Endodermal cell (in vitro differentiated cells): ENCODE measurements around the gene TST. TPM values are rescaled to one million over a fixed set of nuclear protein-coding genes. Genes with fewer than 3 reads are reported as not detected.

ENCODE experiments used
- DNase-seq: peaks from one replicate; pipeline ENCODE4 v3.0.0-alpha.2; 2017
- H3K27ac ChIP-seq: 2 replicates; pipeline ENCODE4 v1.5.1; 2013; ENCODE audit warnings: mild to moderate bottlenecking, low read depth, low read length, moderate library complexity
- H3K27me3 ChIP-seq: 2 replicates; pipeline ENCODE4 v1.6.1; 2013; ENCODE audit warnings: mild to moderate bottlenecking, low read length, moderate library complexity; ENCODE audit not compliant: insufficient read depth, control insufficient read depth, poor library complexity, severe bottlenecking
- H3K36me3 ChIP-seq: 2 replicates; pipeline ENCODE4 v1.7.0; 2013; ENCODE audit warnings: mild to moderate bottlenecking, low read length, moderate library complexity; ENCODE audit not compliant: control insufficient read depth, insufficient read depth
- H3K4me1 ChIP-seq: one replicate; pipeline ENCODE4 v1.7.0; 2013; ENCODE audit warnings: low read length; ENCODE audit not compliant: control insufficient read depth, insufficient read depth
- H3K4me3 ChIP-seq: 2 replicates; pipeline ENCODE4 v1.5.1; 2013; ENCODE audit warnings: mild to moderate bottlenecking, low read length, moderate library complexity
- H3K9ac ChIP-seq: 2 replicates; pipeline ENCODE4 v1.6.1; 2013; ENCODE audit warnings: mild to moderate bottlenecking, low read length, moderate library complexity; ENCODE audit not compliant: poor library complexity, severe bottlenecking; ENCODE audit errors: extremely low read depth
- H3K9me3 ChIP-seq: 2 replicates; pipeline ENCODE4 v1.6.1; 2013; ENCODE audit warnings: mild to moderate bottlenecking, low read length, moderate library complexity; ENCODE audit not compliant: control insufficient read depth
- H3K27ac Mint-ChIP-seq: 2 replicates; pipeline ENCODE4 v1.8.0; 2020; ENCODE audit warnings: mixed read lengths
- H3K27me3 Mint-ChIP-seq: 2 replicates; pipeline ENCODE4 v1.8.0; 2021; ENCODE audit warnings: mild to moderate bottlenecking, mixed read lengths; ENCODE audit not compliant: insufficient read depth
- H3K36me3 Mint-ChIP-seq: 2 replicates; pipeline ENCODE4 v1.8.0; 2020; ENCODE audit warnings: low read depth, mixed read lengths
- H3K4me1 Mint-ChIP-seq: 2 replicates; pipeline ENCODE4 v1.8.0; 2020; ENCODE audit warnings: mixed read lengths
- H3K4me3 Mint-ChIP-seq: 2 replicates; pipeline ENCODE4 v1.8.0; 2020; ENCODE audit warnings: mild to moderate bottlenecking, moderate library complexity, mixed read lengths
- H3K9me3 Mint-ChIP-seq: 2 replicates; pipeline ENCODE4 v1.8.0; 2020; ENCODE audit warnings: mild to moderate bottlenecking, mixed read lengths
- WGBS, 2 experiments: methylation state at CpG; one replicate each; pipeline versions ENCODE4 v1.1.5 to v1.1.7; 2013; ENCODE audit warnings: missing lambda C conversion rate in 2 of 2, mixed read lengths in 1 of 2; ENCODE audit not compliant: insufficient coverage in 1 of 2, insufficient read length in 1 of 2; 5-methylcytosine and 5-hydroxymethylcytosine counted together
- total RNA-seq, 2 donors: library from RNA; stranded (reverse); fragmentation: NEBNext Ultra II Directional in 1 of 2; extraction: Animal tissue kit (Norgen Biotek cat#: 25700) in 1 of 2; gene quantifications; 2 replicates in 1 of 2; 3 replicates in 1 of 2; pipeline ENCODE4 v1.2.1, GENCODE V29; 2021
- TF ChIP-seq, protein P1 (sequence below): fragments of 200-600 bp; sonication (generic); conservative IDR thresholded peaks from 2 replicates; pipeline ENCODE4 v1.5.0; 2021; ENCODE audit warnings: antibody characterized with exemption, mild to moderate bottlenecking

Gene TST
- total RNA-seq, 2 donors from 2014 or later, result 38.2 to 48.3 TPM

DNA sequence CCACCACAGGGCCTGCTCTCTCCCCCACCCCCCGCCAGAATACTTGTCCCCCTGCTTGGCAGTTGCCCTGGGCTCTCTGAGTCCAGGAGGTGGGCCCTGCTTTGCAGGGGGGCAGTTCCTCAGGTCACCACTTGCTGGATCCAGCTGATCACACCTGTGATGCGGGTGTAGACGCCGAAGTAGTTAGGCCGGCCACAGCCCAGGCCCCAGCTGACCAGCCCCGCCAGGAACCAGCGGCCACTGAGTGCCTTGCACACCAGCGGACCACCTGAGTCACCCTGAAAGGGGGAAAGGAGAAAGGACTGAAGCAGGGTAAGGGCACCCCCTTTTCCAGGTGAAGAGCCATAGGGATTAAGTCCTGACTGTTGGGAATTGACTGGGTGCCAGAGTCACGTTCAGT is 46.7 kb upstream of the TST start:
- DNase-seq, result no peak
- H3K27me3 Mint-ChIP-seq, result peaks cover 36% of the 10 kb centered on the region

DNA sequence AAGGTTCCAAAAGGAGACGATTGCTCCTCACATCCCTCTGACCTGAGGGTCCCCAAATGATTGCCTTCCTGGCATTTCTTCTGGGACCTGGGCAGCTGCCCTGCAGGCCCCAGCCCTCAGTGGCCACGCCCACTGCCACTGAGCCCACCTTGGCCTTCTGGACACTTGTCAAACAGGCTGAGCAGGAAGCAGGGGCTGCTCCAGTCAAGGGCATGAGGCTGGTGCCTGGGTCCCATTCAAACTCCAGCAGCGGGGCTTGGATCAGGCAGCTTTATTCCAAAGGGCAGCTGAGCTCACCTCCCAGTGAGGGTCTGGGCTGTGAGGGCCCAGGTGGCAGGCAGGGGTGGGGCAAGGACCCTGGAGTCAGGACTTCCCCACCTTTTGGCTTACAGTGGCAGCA is 45.9 kb upstream of the TST start:
- WGBS, 2 experiments, result 86 to 90% methylated on average over 2 to 3 of the region's 3 CpGs
- peaks cover 2% of the 10 kb centered on the region for H3K4me1 Mint-ChIP-seq
- H3K36me3 Mint-ChIP-seq, result no peaks in the 10 kb centered on the region
- H3K4me3 ChIP-seq, result no peak overlapping the region
- no peak overlapping the region for H3K27ac ChIP-seq
- H3K27me3 ChIP-seq, result peaks cover 24% of the 10 kb centered on the region
- no peaks in the 10 kb centered on the region for H3K9me3 ChIP-seq
- DNase-seq, result no peak
- H3K27ac Mint-ChIP-seq, result no peak overlapping the region
- H3K4me3 Mint-ChIP-seq, result no peak overlapping the region
- no peaks in the 10 kb centered on the region for H3K36me3 ChIP-seq
- TF ChIP-seq, protein P1, sequence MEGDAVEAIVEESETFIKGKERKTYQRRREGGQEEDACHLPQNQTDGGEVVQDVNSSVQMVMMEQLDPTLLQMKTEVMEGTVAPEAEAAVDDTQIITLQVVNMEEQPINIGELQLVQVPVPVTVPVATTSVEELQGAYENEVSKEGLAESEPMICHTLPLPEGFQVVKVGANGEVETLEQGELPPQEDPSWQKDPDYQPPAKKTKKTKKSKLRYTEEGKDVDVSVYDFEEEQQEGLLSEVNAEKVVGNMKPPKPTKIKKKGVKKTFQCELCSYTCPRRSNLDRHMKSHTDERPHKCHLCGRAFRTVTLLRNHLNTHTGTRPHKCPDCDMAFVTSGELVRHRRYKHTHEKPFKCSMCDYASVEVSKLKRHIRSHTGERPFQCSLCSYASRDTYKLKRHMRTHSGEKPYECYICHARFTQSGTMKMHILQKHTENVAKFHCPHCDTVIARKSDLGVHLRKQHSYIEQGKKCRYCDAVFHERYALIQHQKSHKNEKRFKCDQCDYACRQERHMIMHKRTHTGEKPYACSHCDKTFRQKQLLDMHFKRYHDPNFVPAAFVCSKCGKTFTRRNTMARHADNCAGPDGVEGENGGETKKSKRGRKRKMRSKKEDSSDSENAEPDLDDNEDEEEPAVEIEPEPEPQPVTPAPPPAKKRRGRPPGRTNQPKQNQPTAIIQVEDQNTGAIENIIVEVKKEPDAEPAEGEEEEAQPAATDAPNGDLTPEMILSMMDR, result no peak
- peaks cover 36% of the 10 kb centered on the region for H3K27me3 Mint-ChIP-seq
- H3K9ac ChIP-seq, result no peak overlapping the region
- H3K9me3 Mint-ChIP-seq, result no peaks in the 10 kb centered on the region
- no peaks in the 10 kb centered on the region for H3K4me1 ChIP-seq

More for the DNA sequence above, 46.7 kb upstream of the TST start:
- Histone ChIP-seq H3K36me3 (no peaks in the 10 kb centered on the region), H3K9ac (no peak overlapping the region), H3K27ac (no peak overlapping the region), H3K9me3 (no peaks in the 10 kb centered on the region), H3K4me1 (no peaks in the 10 kb centered on the region), H3K27me3 (peaks cover 32% of the 10 kb centered on the region), H3K4me3 (no peak overlapping the region)
- TF ChIP-seq, protein P1, result no peak
- Mint-ChIP-seq H3K4me3 (no peak overlapping the region), H3K4me1 (peaks cover 2% of the 10 kb centered on the region), H3K27ac (no peak overlapping the region), H3K9me3 (no peaks in the 10 kb centered on the region), H3K36me3 (no peaks in the 10 kb centered on the region)
- 94 to 96% methylated on average over 8 to 9 of the region's 9 CpGs for WGBS, 2 experiments

DNA sequence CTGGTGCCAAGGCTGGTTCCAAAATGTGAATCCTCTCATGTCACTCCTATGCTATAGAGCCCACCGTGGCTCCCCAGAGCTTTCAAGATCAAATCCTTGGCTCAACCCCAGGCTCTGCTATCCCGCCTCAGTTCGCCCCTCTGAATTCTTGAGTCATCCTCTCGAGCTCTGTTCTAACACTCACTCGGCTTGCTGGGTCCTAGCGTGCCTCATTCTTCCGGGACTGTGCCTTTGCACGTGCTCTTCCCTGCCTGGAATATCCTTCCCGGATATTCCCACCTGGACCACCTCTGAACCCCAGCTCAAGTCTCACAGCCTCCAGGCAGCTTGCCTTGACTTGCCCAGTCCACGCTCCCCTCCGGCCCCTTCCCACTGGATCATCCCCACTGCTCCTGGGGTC is 45.3 kb upstream of the TST start:
- Histone ChIP-seq H3K4me1 (no peaks in the 10 kb centered on the region), H3K4me3 (no peak overlapping the region), H3K27me3 (peaks cover 18% of the 10 kb centered on the region), H3K9me3 (no peaks in the 10 kb centered on the region), H3K27ac (no peak overlapping the region), H3K36me3 (no peaks in the 10 kb centered on the region), H3K9ac (no peak overlapping the region)
- WGBS, 2 experiments, result 91 to 93% methylated on average over 9 to 11 of the region's 11 CpGs
- Mint-ChIP-seq H3K9me3 (no peaks in the 10 kb centered on the region), H3K36me3 (no peaks in the 10 kb centered on the region), H3K4me1 (peaks cover 2% of the 10 kb centered on the region), H3K27ac (no peak overlapping the region), H3K4me3 (no peak overlapping the region), H3K27me3 (peaks cover 36% of the 10 kb centered on the region)
- TF ChIP-seq, protein P1, result no peak
- no peak for DNase-seq
